GM19193 (cell line): ENCODE measurements around the gene MTRFR.

ENCODE experiments used
- POLR2A ChIP-seq: IDR thresholded peaks from 4 replicates; pipeline ENCODE4 v1.6.1; 2011; ENCODE audit not compliant: insufficient read depth, insufficient read length; ENCODE audit errors: extremely low read depth

Gene MTRFR

GRCh38 chr12:123267991-123268843, 35.0 kb downstream of the MTRFR start:
- TF ChIP-seq POLR2A = no peak

GRCh38 chr12:123268850-123269249, 35.6 kb downstream of the MTRFR start:
- TF ChIP-seq POLR2A = no peak

GRCh38 chr12:123269395-123269892, 36.2 kb downstream of the MTRFR start:
- TF ChIP-seq POLR2A = no peak

GRCh38 chr12:123269896-123270213, 36.6 kb downstream of the MTRFR start:
- TF ChIP-seq POLR2A = no peak

- no peak for TF ChIP-seq POLR2A
These were observed 37.2 kb downstream of the MTRFR start for GRCh38 chr12:123270214-123271000.

GRCh38 chr12:123271001-123271668, 37.9 kb downstream of the MTRFR start:
- no peak for TF ChIP-seq POLR2A

- TF ChIP-seq POLR2A = no peak
These were observed 39.9 kb downstream of the MTRFR start for GRCh38 chr12:123273166-123273565.

- no peak for TF ChIP-seq POLR2A
These were observed 44.9 kb downstream of the MTRFR start for GRCh38 chr12:123278101-123278627.

- no peak for TF ChIP-seq POLR2A
These were observed 47.7 kb downstream of the MTRFR start for GRCh38 chr12:123280971-123281370.

GRCh38 chr12:123282111-123282510, 48.9 kb downstream of the MTRFR start:
- no peak for TF ChIP-seq POLR2A

GRCh38 chr12:123283461-123283860, 50.2 kb downstream of the MTRFR start:
- no peak for TF ChIP-seq POLR2A

GRCh38 chr12:123284669-123285068, 51.4 kb downstream of the MTRFR start:
- no peak for TF ChIP-seq POLR2A

- TF ChIP-seq POLR2A = no peak
These were observed 53.6 kb downstream of the MTRFR start for GRCh38 chr12:123286652-123287373.

GRCh38 chr12:123288751-123289346, 55.6 kb downstream of the MTRFR start:
- no peak for TF ChIP-seq POLR2A

- no peak for TF ChIP-seq POLR2A
These were observed 56.7 kb downstream of the MTRFR start for GRCh38 chr12:123289911-123290310.
